Esophagus muscularis mucosa (tissue), 4 donors: Measurements from ENCODE around the gene ZNF14.

Experiments used
- CTCF ChIP-seq, 3 experiments: fragments of 200-600 bp in 2 of 3; fragments of 450-650 bp in 1 of 3; sonication (generic) in 2 of 3; IDR thresholded peaks; one replicate each; pipeline ENCODE4 v1.5.1; 2017 to 2019; ENCODE audit warnings: antibody characterized with exemption in 3 of 3, mild to moderate bottlenecking in 2 of 3, moderate library complexity in 1 of 3
- EP300 ChIP-seq: sonication (generic); formaldehyde crosslinking; IDR thresholded peaks from one replicate; pipeline ENCODE4 v1.6.1; 2017; ENCODE audit warnings: antibody characterized with exemption
- POLR2A ChIP-seq: fragments of 450-650 bp; IDR thresholded peaks from one replicate; pipeline ENCODE4 v1.6.1; 2017; ENCODE audit warnings: antibody characterized with exemption, moderate library complexity, mild to moderate bottlenecking, low read depth
- POLR2AphosphoS5 ChIP-seq, 2 donors: sonication (generic); formaldehyde crosslinking; IDR thresholded peaks; one replicate each; pipeline ENCODE4 v1.6.1; 2017; ENCODE audit warnings: antibody characterized with exemption in 2 of 2

DNA sequence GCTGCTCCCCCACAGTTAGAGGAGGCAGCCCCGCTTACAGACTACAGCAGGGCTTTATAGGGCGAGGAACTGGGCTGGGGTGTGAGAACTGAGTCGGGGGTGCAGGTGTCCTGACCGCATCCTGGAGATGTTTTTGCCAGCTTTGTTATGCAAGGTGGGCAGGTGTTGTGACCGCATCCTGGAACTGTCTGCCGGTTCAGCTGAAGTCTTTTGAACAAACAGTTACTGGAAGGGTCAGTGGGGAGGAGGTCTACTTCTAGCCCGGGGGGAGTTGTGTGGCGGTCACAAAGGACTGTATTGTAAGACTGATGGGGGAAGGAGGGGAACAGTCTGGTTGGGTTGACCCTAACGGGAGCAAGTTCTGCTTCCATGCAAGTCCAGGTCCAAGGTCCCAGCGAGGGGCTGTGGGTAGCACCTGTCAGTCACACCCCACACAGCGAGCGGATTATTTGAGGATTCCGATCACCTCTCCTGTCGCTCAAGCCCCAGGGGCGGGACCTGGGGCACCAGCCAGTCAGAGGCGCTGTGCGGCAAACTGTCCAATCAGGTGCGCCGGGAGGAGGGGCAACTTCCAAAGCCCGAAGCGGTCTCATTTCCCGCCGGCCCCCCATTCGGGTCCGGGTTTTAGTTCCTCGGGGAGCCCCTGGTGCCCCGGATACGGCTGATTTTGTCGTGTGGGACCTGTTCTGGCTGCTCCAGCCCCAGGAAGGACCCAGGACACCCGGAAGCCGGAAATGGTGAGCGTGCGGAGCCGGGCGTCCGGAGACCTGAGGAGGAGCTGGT, 64.5 kb downstream of the ZNF14 start, which contains the start of gene ZNF101:
- TF ChIP-seq EP300 (no peak), CTCF (IDR thresholded peaks at IDR 0.05) (peak in 1 of 3 experiments; percentile 5), POLR2AphosphoS5 (IDR thresholded peaks at IDR 0.05) (peak; percentile 66 to 67), POLR2A (no peak)
